ENCODE data around the gene HOXC10.

DNA sequence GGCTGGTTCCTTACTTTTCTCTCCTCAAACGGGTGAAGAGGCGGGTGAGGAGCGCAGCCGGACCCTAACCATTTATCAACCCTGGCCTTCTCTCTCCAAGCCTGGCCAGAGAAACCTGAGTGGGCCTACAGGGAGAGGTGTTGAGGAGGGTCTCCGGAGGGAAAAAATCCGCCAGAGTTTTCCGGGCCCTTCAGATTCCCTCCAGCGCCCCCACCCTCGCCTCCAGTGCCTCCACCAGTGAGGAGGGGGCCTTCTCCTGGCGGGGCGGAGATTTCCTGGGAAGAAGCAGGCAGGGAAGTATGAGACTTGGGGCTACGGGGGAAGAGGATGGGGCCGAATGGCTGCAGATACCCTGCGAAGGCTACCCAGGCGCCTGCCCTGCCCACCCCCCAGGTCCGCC lies 46.5 kb downstream of the HOXC10 start:
- TF ChIP-seq, protein P1, sequence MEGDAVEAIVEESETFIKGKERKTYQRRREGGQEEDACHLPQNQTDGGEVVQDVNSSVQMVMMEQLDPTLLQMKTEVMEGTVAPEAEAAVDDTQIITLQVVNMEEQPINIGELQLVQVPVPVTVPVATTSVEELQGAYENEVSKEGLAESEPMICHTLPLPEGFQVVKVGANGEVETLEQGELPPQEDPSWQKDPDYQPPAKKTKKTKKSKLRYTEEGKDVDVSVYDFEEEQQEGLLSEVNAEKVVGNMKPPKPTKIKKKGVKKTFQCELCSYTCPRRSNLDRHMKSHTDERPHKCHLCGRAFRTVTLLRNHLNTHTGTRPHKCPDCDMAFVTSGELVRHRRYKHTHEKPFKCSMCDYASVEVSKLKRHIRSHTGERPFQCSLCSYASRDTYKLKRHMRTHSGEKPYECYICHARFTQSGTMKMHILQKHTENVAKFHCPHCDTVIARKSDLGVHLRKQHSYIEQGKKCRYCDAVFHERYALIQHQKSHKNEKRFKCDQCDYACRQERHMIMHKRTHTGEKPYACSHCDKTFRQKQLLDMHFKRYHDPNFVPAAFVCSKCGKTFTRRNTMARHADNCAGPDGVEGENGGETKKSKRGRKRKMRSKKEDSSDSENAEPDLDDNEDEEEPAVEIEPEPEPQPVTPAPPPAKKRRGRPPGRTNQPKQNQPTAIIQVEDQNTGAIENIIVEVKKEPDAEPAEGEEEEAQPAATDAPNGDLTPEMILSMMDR (IDR thresholded peaks at IDR 0.05; ENCODE audit: insufficient read depth, low read depth, low read length), result no peak
- TF ChIP-seq EZH2 (IDR thresholded peaks at IDR 0.05; ENCODE audit: insufficient read depth, low read length), result peak; percentile 1

Measured in astrocyte (in vitro differentiated cells and primary cell).